GM18951 (cell line): Measurements from ENCODE around the gene HOXA13.

Experiments
- POLR2A ChIP-seq: IDR thresholded peaks from 4 replicates; pipeline ENCODE4 v1.6.1; 2011; ENCODE audit warnings: mild to moderate bottlenecking; ENCODE audit not compliant: insufficient read length, insufficient read depth; ENCODE audit errors: extremely low read depth
- in situ Hi-C: fragments of 300-500 bp; cut with MboI; formaldehyde crosslinking; loops from one replicate; pipeline ENCODE4 v1.12.0; 2022; ENCODE audit warnings: low sequenced_read_pairs, mixed read lengths, inconsistent platforms; ENCODE audit not compliant: unreplicated experiment

The HOXA13 gene

GRCh38 chr7:27198871-27199801, 755 bp downstream of the HOXA13 start:
- in situ Hi-C loops, result loop anchor here (10.0 kb wide), 1 partner anchor 46 kb away; the partner anchor contains the start of gene EVX1

GRCh38 chr7:27198138-27198841, 1.6 kb downstream of the HOXA13 start:
- in situ Hi-C loops, result loop anchor here (10.0 kb wide), 1 partner anchor 47 kb away; the partner anchor contains the start of gene EVX1

More at GRCh38 chr7:27198871-27199801, 755 bp downstream of the HOXA13 start:
- TF ChIP-seq POLR2A, result no peak

GRCh38 chr7:27197137-27198042, 2.5 kb downstream of the HOXA13 start:
- TF ChIP-seq POLR2A, result no peak
- in situ Hi-C loops, result loop anchor here (10.0 kb wide), 1 partner anchor 47 kb away; the partner anchor contains the start of gene EVX1

More at GRCh38 chr7:27198138-27198841, 1.6 kb downstream of the HOXA13 start:
- TF ChIP-seq POLR2A, result no peak

- TF ChIP-seq POLR2A, result no peak
- in situ Hi-C loops, result loop anchor here (10.0 kb wide), 1 partner anchor 48 kb away; the partner anchor contains the start of gene EVX1
Observed at GRCh38 chr7:27196287-27196767, 3.6 kb downstream of the HOXA13 start.

GRCh38 chr7:27194686-27195379, 5.1 kb downstream of the HOXA13 start:
- in situ Hi-C loops, result loop anchor here (10.0 kb wide), 1 partner anchor 50 kb away; the partner anchor contains the start of gene EVX1
- no peak for TF ChIP-seq POLR2A

GRCh38 chr7:27194002-27194352, 5.9 kb downstream of the HOXA13 start:
- in situ Hi-C loops, result loop anchor here (10.0 kb wide), 1 partner anchor 51 kb away; the partner anchor contains the start of gene EVX1

GRCh38 chr7:27193335-27194001, 6.4 kb downstream of the HOXA13 start:
- in situ Hi-C loops, result loop anchor here (10.0 kb wide), 1 partner anchor 51 kb away; the partner anchor contains the start of gene EVX1
- no peak for TF ChIP-seq POLR2A

More at GRCh38 chr7:27194002-27194352, 5.9 kb downstream of the HOXA13 start:
- no peak for TF ChIP-seq POLR2A

GRCh38 chr7:27192546-27193334, 7.2 kb downstream of the HOXA13 start:
- in situ Hi-C loops, result loop anchor here (10.0 kb wide), 1 partner anchor 52 kb away; the partner anchor contains the start of gene EVX1

GRCh38 chr7:27191833-27192545, 7.9 kb downstream of the HOXA13 start:
- TF ChIP-seq POLR2A, result no peak
- in situ Hi-C loops, result loop anchor here (10.0 kb wide), 1 partner anchor 53 kb away; the partner anchor contains the start of gene EVX1

More at GRCh38 chr7:27192546-27193334, 7.2 kb downstream of the HOXA13 start:
- no peak for TF ChIP-seq POLR2A

- in situ Hi-C loops, result loop anchor here (10.0 kb wide), 1 partner anchor 54 kb away; the partner anchor contains the start of gene EVX1
- no peak for TF ChIP-seq POLR2A
Observed at GRCh38 chr7:27191161-27191731, 8.6 kb downstream of the HOXA13 start.
